SIG-M5 treated with dmso at 0.1 percent for 504 hours (cell line): ENCODE data around the gene PIAS3.
"Not testable (repeated sequence)": the region's sequence is repeated elsewhere in the genome, so short reads cannot be mapped to it uniquely, and the experiment has no call there.

Experiments
- DNase-seq: peaks from one replicate; lab custom pipeline; 2025; ENCODE audit not compliant: unreplicated experiment; lab: John Stamatoyannopoulos, UW

Gene PIAS3

GRCh38 chr1:145877923-145878486 lies 19.1 kb upstream of the PIAS3 start:
- DNase-seq = peak; percentile 52

- DNase-seq = no peak
Observed at GRCh38 chr1:145874646-145875045, 15.8 kb upstream of the PIAS3 start.

- no peak for DNase-seq
Observed at GRCh38 chr1:145871994-145872924, 13.4 kb upstream of the PIAS3 start.

GRCh38 chr1:145868232-145868631 lies 9.4 kb upstream of the PIAS3 start:
- DNase-seq = no peak

GRCh38 chr1:145863282-145864018 lies 4.6 kb upstream of the PIAS3 start:
- DNase-seq = no peak

GRCh38 chr1:145859491-145860023 lies 676 bp upstream of the PIAS3 start:
- DNase-seq = peak; percentile 92

GRCh38 chr1:145858238-145858900 lies 512 bp downstream of the PIAS3 start:
- DNase-seq = peak; percentile 65

- DNase-seq = no peak
Observed at GRCh38 chr1:145857170-145857569, 1.7 kb downstream of the PIAS3 start.

GRCh38 chr1:145855426-145855948 lies 3.4 kb downstream of the PIAS3 start:
- no peak for DNase-seq

GRCh38 chr1:145849356-145850160 lies 9.3 kb downstream of the PIAS3 start:
- DNase-seq = no peak

GRCh38 chr1:145847827-145848226 lies 11.1 kb downstream of the PIAS3 start:
- no peak for DNase-seq

- peak; percentile 66 for DNase-seq
Observed at GRCh38 chr1:145846201-145846612, 12.7 kb downstream of the PIAS3 start.

GRCh38 chr1:145845514-145846161 lies 13.2 kb downstream of the PIAS3 start, which contains the start of gene NUDT17:
NUDT17 (plus strand) TSS chr1:145845630; CDS start chr1:145845641, 11 bp downstream.
- DNase-seq = peak; percentile 80

- DNase-seq = peak; percentile 97
Observed at GRCh38 chr1:145845144-145845513, 13.8 kb downstream of the PIAS3 start.

GRCh38 chr1:145843031-145843430 lies 15.8 kb downstream of the PIAS3 start:
- DNase-seq = no peak

GRCh38 chr1:145837656-145838055 lies 21.2 kb downstream of the PIAS3 start:
- no peak for DNase-seq

GRCh38 chr1:145830810-145831209 lies 28.1 kb downstream of the PIAS3 start:
- DNase-seq = not testable (repeated sequence)

- no peak for DNase-seq
Observed at GRCh38 chr1:145828367-145829026, 30.4 kb downstream of the PIAS3 start.

GRCh38 chr1:145827966-145828365 lies 30.9 kb downstream of the PIAS3 start:
- DNase-seq = peak; percentile 25
